Body of pancreas (tissue), 4 donors: ENCODE measurements around the gene SPTBN2.

Source experiments
- CTCF ChIP-seq, 7 experiments: fragments of 450-650 bp in 4 of 7; fragments of 200-600 bp in 3 of 7; sonication (generic) in 3 of 7; IDR thresholded peaks; one replicate each; pipeline ENCODE4 v1.5.1; 2016 to 2019; ENCODE audit warnings: antibody characterized with exemption in 7 of 7
- POLR2A ChIP-seq, 3 donors: fragments of 450-650 bp; IDR thresholded peaks; one replicate each; pipeline ENCODE4 v1.6.1; 2016; ENCODE audit warnings: antibody characterized with exemption in 3 of 3, mild to moderate bottlenecking in 2 of 3

- TF ChIP-seq CTCF (IDR thresholded peaks at IDR 0.05) = no peak
- TF ChIP-seq POLR2A (IDR thresholded peaks at IDR 0.05) = peak; percentile 19 to 56 (median 42)
These were observed 1.6 kb downstream of the SPTBN2 start for GRCh38 chr11:66727282-66728037.
